ENCODE results near the gene NDUFV2. TPM values are rescaled to one million over a fixed set of nuclear protein-coding genes. Genes with fewer than 3 reads are reported as not detected.

The NDUFV2 gene
- total RNA-seq, 1 experiment from 2014 or later: 194 TPM

DNA sequence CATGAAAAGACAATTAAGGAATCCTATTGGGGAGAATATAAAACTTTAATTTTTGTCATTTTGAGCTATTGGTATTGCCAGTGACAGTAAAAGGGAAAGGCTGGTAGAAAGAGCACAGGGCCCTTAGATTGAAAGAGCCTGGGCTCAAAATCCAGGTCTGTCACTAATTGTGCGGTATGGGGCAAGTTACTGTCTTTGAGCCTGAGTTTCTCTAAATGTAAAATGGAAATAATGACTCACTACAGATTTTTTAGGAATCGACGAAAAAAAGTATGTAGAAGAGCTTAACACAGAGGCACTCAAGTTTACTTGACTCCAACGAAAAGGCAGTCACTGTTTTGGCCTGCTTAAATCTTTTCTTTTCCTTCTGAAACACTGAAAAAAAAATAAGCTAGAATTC lies 7.0 kb downstream of the NDUFV2 start:
- ChIA-PET POLR2A (no interaction called here), RAD21 (ENCODE audit: low non-redundant PET in 1 of 2, low total read pairs in 2 of 2, uncharacterized antibody in 2 of 2, unreplicated experiment in 2 of 2) (no interaction called here), CTCF (no interaction called here)
- H3K27ac ChIP-seq (ENCODE audit: low read depth, low read length): no peak overlapping the region
- DNase-seq (ENCODE audit: low read depth, low spot score) (no peak), ATAC-seq (no peak)
- H3K9ac ChIP-seq (ENCODE audit: low read length): no peak overlapping the region
- no peak overlapping the region for H2AFZ ChIP-seq (ENCODE audit: low read depth, low read length, poor library complexity, severe bottlenecking)
- H3K36me3 ChIP-seq (ENCODE audit: control insufficient read depth in 1 of 2, insufficient read depth in 2 of 2, low read length in 2 of 2): peaks cover 0 to 26% of the 10 kb centered on the region in 2 experiments; a peak in 2 of 4 replicates
- intact Hi-C loops (cut with micrococcal nuclease): no loop called here
- no peak for TF ChIP-seq YY1 (IDR thresholded peaks at IDR 0.05; ENCODE audit: extremely low read depth, insufficient replicate concordance, low read depth, low read length)
- no peak for TF ChIP-seq JUND (IDR thresholded peaks at IDR 0.05)
- TF ChIP-seq ZFX (IDR thresholded peaks at IDR 0.05): no peak
- no peak for TF ChIP-seq CEBPB (IDR thresholded peaks at IDR 0.05; ENCODE audit: low read depth)
- TF ChIP-seq FOSL1 (IDR thresholded peaks at IDR 0.05; ENCODE audit: low read depth): no peak
- TF ChIP-seq CBX3 (IDR thresholded peaks at IDR 0.05; ENCODE audit: low read depth): no peak
- TF ChIP-seq POLR2A (IDR thresholded peaks at IDR 0.05; ENCODE audit: borderline replicate concordance, extremely low read depth, insufficient read depth, insufficient read length): no peak
- TF ChIP-seq ATF3 (IDR thresholded peaks at IDR 0.05): no peak
- no peak for TF ChIP-seq EZH2 (IDR thresholded peaks at IDR 0.05)
- TF ChIP-seq ELF1 (IDR thresholded peaks at IDR 0.05; ENCODE audit: borderline replicate concordance, low read depth): no peak
- H3K9me2 ChIP-seq (ENCODE audit: insufficient read depth): no peaks in the 10 kb centered on the region
- no peaks in the 10 kb centered on the region for H3K27me3 ChIP-seq (ENCODE audit: insufficient read depth, low read length)
- no peak overlapping the region for H3K4me2 ChIP-seq (ENCODE audit: low read length)
- H3K4me1 ChIP-seq (ENCODE audit: control insufficient read depth in 1 of 2, insufficient read depth in 2 of 2, low read length in 2 of 2): peaks cover 2 to 15% of the 10 kb centered on the region in 2 experiments; a peak in 3 of 4 replicates
- no peak overlapping the region for H3K4me3 ChIP-seq (replicated peaks in 1 of 2; ENCODE audit: low read depth in 1 of 2, low read length in 2 of 2)
- H3K79me2 ChIP-seq (ENCODE audit: insufficient read depth, low read length): peaks cover 100% of the 10 kb centered on the region
- H3K9me3 ChIP-seq (ENCODE audit: control insufficient read depth in 1 of 2, insufficient read depth in 1 of 2, low read depth in 1 of 2, low read length in 2 of 2): no peaks in the 10 kb centered on the region
- no TSS peak for BruUV-seq (replicated peaks)
- H4K20me1 ChIP-seq (ENCODE audit: insufficient read depth): peaks cover 15% of the 10 kb centered on the region; the same call in 1 of the 2 replicates

DNA sequence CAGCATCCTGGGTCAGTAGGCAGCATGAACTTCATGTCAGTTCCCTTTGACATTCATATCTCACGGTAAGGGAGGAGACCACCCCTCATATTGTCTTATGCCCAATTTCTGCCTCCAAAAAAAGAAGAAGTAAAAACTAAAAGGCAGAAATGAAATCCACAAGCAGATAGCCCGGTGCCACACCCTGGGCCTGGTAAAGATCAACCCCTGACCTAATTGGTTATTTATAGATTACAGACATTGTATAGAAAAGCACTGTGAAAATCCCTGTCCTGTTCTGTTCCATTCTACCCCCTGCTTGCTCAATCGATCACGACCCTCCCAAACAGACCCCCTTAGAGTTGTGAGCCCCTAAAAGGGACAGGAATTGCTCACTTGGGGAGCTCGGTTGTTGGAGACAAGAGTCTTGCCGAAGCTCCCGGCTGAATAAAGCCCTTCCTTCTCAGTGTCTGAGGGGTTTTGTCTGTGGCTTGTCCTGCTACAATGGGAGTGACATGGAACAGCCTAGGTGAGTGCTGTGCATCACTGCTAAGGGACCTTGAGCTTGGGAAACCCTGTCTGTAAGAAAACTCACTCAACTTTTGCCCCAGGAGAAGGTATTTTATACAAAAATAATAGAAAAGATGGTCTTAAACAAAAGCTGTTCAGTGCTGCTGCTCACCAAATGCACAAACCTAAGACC lies 11.1 kb downstream of the NDUFV2 start:
- H3K27ac ChIP-seq (ENCODE audit: low read depth, low read length): no peak overlapping the region
- no peak overlapping the region for H3K4me3 ChIP-seq (replicated peaks in 1 of 2; ENCODE audit: low read depth in 1 of 2, low read length in 2 of 2)
- no peak overlapping the region for H3K9ac ChIP-seq (ENCODE audit: low read length)
- ATAC-seq (no peak), DNase-seq (ENCODE audit: low read depth, low spot score) (no peak)
- H3K27me3 ChIP-seq (ENCODE audit: insufficient read depth, low read length): no peaks in the 10 kb centered on the region
- H3K36me3 ChIP-seq (ENCODE audit: control insufficient read depth in 1 of 2, insufficient read depth in 2 of 2, low read length in 2 of 2): peaks cover 0 to 17% of the 10 kb centered on the region in 2 experiments; a peak in 1 of 4 replicates
- H3K4me1 ChIP-seq (ENCODE audit: control insufficient read depth in 1 of 2, insufficient read depth in 2 of 2, low read length in 2 of 2): peaks cover 29 to 53% of the 10 kb centered on the region in 2 experiments
- ChIA-PET CTCF (no interaction called here), RAD21 (ENCODE audit: low non-redundant PET in 1 of 2, low total read pairs in 2 of 2, uncharacterized antibody in 2 of 2, unreplicated experiment in 2 of 2) (no interaction called here), POLR2A (interaction anchor here (1.1 kb wide), 1 partner anchor 11 kb away, joined by 3 read pairs; the partner anchor contains the start of gene NDUFV2)
- H3K9me3 ChIP-seq (ENCODE audit: control insufficient read depth in 1 of 2, insufficient read depth in 1 of 2, low read depth in 1 of 2, low read length in 2 of 2): no peaks in the 10 kb centered on the region
- intact Hi-C loops (cut with micrococcal nuclease): no loop called here
- peaks cover 10% of the 10 kb centered on the region for H4K20me1 ChIP-seq (ENCODE audit: insufficient read depth)
- no peak overlapping the region for H2AFZ ChIP-seq (ENCODE audit: low read depth, low read length, poor library complexity, severe bottlenecking)
- no TSS peak for BruUV-seq (replicated peaks)
- H3K9me2 ChIP-seq (ENCODE audit: insufficient read depth): no peaks in the 10 kb centered on the region
- no peak overlapping the region for H3K4me2 ChIP-seq (ENCODE audit: low read length)
- peaks cover 100% of the 10 kb centered on the region for H3K79me2 ChIP-seq (ENCODE audit: insufficient read depth, low read length)
- TF ChIP-seq EGR1 (IDR thresholded peaks at IDR 0.05; ENCODE audit: low read depth) (no peak), SIN3A (IDR thresholded peaks at IDR 0.05; ENCODE audit: low read depth) (no peak), CEBPB (IDR thresholded peaks at IDR 0.05; ENCODE audit: low read depth) (no peak), ATF3 (IDR thresholded peaks at IDR 0.05) (no peak), POLR2AphosphoS5 (IDR thresholded peaks at IDR 0.05; ENCODE audit: low read depth, low read length) (no peak), CBX3 (IDR thresholded peaks at IDR 0.05; ENCODE audit: low read depth) (no peak), JUND (IDR thresholded peaks at IDR 0.05) (no peak)
- TF ChIP-seq, protein P1, sequence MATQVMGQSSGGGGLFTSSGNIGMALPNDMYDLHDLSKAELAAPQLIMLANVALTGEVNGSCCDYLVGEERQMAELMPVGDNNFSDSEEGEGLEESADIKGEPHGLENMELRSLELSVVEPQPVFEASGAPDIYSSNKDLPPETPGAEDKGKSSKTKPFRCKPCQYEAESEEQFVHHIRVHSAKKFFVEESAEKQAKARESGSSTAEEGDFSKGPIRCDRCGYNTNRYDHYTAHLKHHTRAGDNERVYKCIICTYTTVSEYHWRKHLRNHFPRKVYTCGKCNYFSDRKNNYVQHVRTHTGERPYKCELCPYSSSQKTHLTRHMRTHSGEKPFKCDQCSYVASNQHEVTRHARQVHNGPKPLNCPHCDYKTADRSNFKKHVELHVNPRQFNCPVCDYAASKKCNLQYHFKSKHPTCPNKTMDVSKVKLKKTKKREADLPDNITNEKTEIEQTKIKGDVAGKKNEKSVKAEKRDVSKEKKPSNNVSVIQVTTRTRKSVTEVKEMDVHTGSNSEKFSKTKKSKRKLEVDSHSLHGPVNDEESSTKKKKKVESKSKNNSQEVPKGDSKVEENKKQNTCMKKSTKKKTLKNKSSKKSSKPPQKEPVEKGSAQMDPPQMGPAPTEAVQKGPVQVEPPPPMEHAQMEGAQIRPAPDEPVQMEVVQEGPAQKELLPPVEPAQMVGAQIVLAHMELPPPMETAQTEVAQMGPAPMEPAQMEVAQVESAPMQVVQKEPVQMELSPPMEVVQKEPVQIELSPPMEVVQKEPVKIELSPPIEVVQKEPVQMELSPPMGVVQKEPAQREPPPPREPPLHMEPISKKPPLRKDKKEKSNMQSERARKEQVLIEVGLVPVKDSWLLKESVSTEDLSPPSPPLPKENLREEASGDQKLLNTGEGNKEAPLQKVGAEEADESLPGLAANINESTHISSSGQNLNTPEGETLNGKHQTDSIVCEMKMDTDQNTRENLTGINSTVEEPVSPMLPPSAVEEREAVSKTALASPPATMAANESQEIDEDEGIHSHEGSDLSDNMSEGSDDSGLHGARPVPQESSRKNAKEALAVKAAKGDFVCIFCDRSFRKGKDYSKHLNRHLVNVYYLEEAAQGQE (IDR thresholded peaks at IDR 0.05; ENCODE audit: low read depth): no peak
- TF ChIP-seq, protein P2, sequence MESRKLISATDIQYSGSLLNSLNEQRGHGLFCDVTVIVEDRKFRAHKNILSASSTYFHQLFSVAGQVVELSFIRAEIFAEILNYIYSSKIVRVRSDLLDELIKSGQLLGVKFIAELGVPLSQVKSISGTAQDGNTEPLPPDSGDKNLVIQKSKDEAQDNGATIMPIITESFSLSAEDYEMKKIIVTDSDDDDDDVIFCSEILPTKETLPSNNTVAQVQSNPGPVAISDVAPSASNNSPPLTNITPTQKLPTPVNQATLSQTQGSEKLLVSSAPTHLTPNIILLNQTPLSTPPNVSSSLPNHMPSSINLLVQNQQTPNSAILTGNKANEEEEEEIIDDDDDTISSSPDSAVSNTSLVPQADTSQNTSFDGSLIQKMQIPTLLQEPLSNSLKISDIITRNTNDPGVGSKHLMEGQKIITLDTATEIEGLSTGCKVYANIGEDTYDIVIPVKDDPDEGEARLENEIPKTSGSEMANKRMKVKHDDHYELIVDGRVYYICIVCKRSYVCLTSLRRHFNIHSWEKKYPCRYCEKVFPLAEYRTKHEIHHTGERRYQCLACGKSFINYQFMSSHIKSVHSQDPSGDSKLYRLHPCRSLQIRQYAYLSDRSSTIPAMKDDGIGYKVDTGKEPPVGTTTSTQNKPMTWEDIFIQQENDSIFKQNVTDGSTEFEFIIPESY (IDR thresholded peaks at IDR 0.05; ENCODE audit: extremely low read depth, insufficient replicate concordance, low read length): no peak
